PC-3 (cell line): ENCODE results near the gene PEX14. TPM values are rescaled to one million over a fixed set of nuclear protein-coding genes. Genes with fewer than 3 reads are reported as not detected.
A peak's percentile ranks its signal among the peaks of the same experiment; 100 is the strongest.

ENCODE experiments used
- ATAC-seq: fragments of 200-7000 bp; cut with Tn5 transposase; 2 replicates; pipeline ENCODE4 v1.9.1; 2020; ENCODE audit warnings: mild to moderate bottlenecking, moderate library complexity
- BruUV-seq: library from RNA; stranded (reverse); fragments of 400-500 nt; replicated peaks from 2 replicates; lab custom pipeline; 2021; lab: Mats Ljungman, UMichigan
- CTCF ChIA-PET: fragments of 300-600 bp; sonication (Branson Sonifier 250); formaldehyde crosslinking; loops from one replicate; lab custom pipeline; 2022; ENCODE audit warnings: antibody characterized with exemption; lab: Charles Lee
- POLR2A ChIA-PET: fragments of 300-600 bp; sonication (Branson Sonifier 250); formaldehyde crosslinking; loops from one replicate; lab custom pipeline; 2022; ENCODE audit warnings: antibody characterized with exemption; ENCODE audit not compliant: unreplicated experiment; lab: Charles Lee
- DNase-seq: peaks from one replicate; pipeline ENCODE4 v3.0.0-alpha.2; 2015
- H2AFZ ChIP-seq: fragments of 300-600 bp; sonication (generic); 2 replicates; pipeline ENCODE4 v1.6.0; 2016; ENCODE audit warnings: antibody characterized with exemption, low read length
- H3F3A ChIP-seq: fragments of 300-600 bp; sonication (generic); one replicate; pipeline ENCODE4 v1.6.0; 2017; ENCODE audit warnings: antibody characterized with exemption, low read length, control low read depth, mild to moderate bottlenecking; ENCODE audit not compliant: unreplicated experiment
- H3K27ac ChIP-seq: fragments of 300-600 bp; sonication (generic); 2 replicates; pipeline ENCODE4 v1.5.1; 2016; ENCODE audit warnings: mild to moderate bottlenecking, low read length
- H3K27me3 ChIP-seq: fragments of 300-600 bp; sonication (generic); 2 replicates; pipeline ENCODE4 v1.6.1; 2016; ENCODE audit warnings: low read length, mixed read lengths
- H3K36me3 ChIP-seq: fragments of 300-600 bp; sonication (generic); 2 replicates; pipeline ENCODE4 v1.6.1; 2016; ENCODE audit warnings: low read depth, mixed run types, low read length, mixed read lengths
- H3K4me1 ChIP-seq: fragments of 300-600 bp; sonication (generic); 2 replicates; pipeline ENCODE4 v1.5.1; 2016; ENCODE audit warnings: low read length; ENCODE audit not compliant: insufficient read depth
- H3K4me2 ChIP-seq: fragments of 300-600 bp; sonication (generic); 2 replicates; pipeline ENCODE4 v1.6.0; 2016; ENCODE audit warnings: low read length
- H3K4me3 ChIP-seq: fragments of 300-600 bp; sonication (generic); 2 replicates; pipeline ENCODE4 v1.5.1; 2016; ENCODE audit warnings: mild to moderate bottlenecking, low read length, mixed read lengths
- H3K79me2 ChIP-seq: fragments of 300-600 bp; sonication (generic); 2 replicates; pipeline ENCODE4 v1.6.1; 2017; ENCODE audit warnings: low read length, mixed read lengths
- H3K9ac ChIP-seq: fragments of 300-600 bp; sonication (generic); 2 replicates; pipeline ENCODE4 v1.6.0; 2016; ENCODE audit warnings: mild to moderate bottlenecking, low read length
- H3K9me2 ChIP-seq: fragments of 300-600 bp; sonication (generic); replicated peaks from 2 replicates; pipeline ENCODE4 v1.6.1; 2016; ENCODE audit warnings: mixed run types, low read length, mixed read lengths
- H3K9me3 ChIP-seq: fragments of 300-600 bp; sonication (generic); 2 replicates; pipeline ENCODE4 v1.6.1; 2016; ENCODE audit warnings: low read length, mixed read lengths
- H4K20me1 ChIP-seq: fragments of 300-600 bp; sonication (generic); 2 replicates; pipeline ENCODE4 v1.6.1; 2016; ENCODE audit warnings: low read length, mixed read lengths
- EZH2 ChIP-seq: fragments of 300-600 bp; sonication (generic); IDR thresholded peaks from one replicate; pipeline ENCODE4 v1.6.1; 2017; ENCODE audit warnings: antibody characterized with exemption, mild to moderate bottlenecking, low read length; ENCODE audit not compliant: unreplicated experiment
- EZH2phosphoT487 ChIP-seq: fragments of 300-600 bp; sonication (generic); IDR thresholded peaks from 2 replicates; pipeline ENCODE4 v1.6.1; 2018; ENCODE audit warnings: mild to moderate bottlenecking, antibody characterized with exemption, low read length, borderline replicate concordance
- intact Hi-C: fragments of 100-400 bp; cut with micrococcal nuclease; formaldehyde crosslinking; loops from 2 replicates; pipeline ENCODE4 v1.9.0; 2023
- total RNA-seq: library from RNA; depleted of rRNA; stranded (reverse); fragments of >200 nt; gene quantifications from 2 replicates; pipeline ENCODE4 v1.2.3, GENCODE V29; 2014
- TF ChIP-seq, protein P1 (sequence below): fragments of 300-600 bp; sonication (generic); conservative IDR thresholded peaks from 2 replicates; pipeline ENCODE4 v1.5.1; 2017; ENCODE audit warnings: antibody characterized with exemption, low read depth, mild to moderate bottlenecking, low read length

The PEX14 gene
- total RNA-seq, 1 experiment from 2014 or later = 24.9 TPM

DNA sequence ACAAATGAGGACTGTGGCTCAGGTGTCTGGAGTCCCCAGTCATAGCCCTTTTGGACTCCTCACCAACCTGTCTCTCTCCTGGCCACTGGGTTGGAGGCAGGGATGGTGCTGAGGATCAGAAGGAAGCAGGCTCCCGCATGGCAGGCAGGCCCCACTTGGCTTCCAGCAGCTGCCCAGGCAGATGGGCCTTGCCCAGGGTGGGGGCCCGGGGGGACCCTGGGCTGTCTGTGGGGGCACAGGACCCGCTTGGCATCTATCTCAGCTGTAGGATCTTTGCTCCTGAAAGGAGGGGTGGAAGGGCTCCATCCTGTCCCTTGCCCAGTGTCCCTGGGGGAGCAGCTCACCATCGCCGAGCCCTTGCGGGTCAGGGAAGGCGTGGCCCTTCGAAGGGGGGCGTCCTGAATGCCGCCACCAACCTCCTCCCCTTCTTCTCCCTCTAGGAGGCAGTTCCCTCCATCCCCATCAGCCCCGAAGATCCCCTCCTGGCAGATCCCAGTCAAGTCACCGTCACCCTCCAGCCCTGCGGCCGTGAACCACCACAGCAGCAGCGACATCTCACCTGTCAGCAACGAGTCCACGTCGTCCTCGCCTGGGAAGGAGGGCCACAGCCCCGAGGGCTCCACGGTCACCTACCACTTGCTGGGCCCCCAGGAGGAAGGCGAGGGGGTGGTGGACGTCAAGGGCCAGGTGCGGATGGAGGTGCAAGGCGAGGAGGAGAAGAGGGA lies 154.5 kb downstream of the PEX14 start:
- Histone ChIP-seq H4K20me1 (no peaks in the 10 kb centered on the region), H3K4me3 (no peak overlapping the region), H3K79me2 (no peaks in the 10 kb centered on the region), H3K4me1 (peaks cover 2% of the 10 kb centered on the region), H3K27me3 (no peaks in the 10 kb centered on the region), H3K9me3 (no peaks in the 10 kb centered on the region), H2AFZ (no peak overlapping the region), H3K4me2 (no peak overlapping the region), H3K27ac (no peak overlapping the region), H3K9me2 (no peaks in the 10 kb centered on the region), H3K36me3 (no peaks in the 10 kb centered on the region; the same call in 1 of the 2 replicates), H3K9ac (no peak overlapping the region), H3F3A (no peaks in the 10 kb centered on the region)
- intact Hi-C loops = no loop called here
- TF ChIP-seq EZH2phosphoT487 = no peak
- TF ChIP-seq EZH2 = no peak
- TF ChIP-seq, protein P1, sequence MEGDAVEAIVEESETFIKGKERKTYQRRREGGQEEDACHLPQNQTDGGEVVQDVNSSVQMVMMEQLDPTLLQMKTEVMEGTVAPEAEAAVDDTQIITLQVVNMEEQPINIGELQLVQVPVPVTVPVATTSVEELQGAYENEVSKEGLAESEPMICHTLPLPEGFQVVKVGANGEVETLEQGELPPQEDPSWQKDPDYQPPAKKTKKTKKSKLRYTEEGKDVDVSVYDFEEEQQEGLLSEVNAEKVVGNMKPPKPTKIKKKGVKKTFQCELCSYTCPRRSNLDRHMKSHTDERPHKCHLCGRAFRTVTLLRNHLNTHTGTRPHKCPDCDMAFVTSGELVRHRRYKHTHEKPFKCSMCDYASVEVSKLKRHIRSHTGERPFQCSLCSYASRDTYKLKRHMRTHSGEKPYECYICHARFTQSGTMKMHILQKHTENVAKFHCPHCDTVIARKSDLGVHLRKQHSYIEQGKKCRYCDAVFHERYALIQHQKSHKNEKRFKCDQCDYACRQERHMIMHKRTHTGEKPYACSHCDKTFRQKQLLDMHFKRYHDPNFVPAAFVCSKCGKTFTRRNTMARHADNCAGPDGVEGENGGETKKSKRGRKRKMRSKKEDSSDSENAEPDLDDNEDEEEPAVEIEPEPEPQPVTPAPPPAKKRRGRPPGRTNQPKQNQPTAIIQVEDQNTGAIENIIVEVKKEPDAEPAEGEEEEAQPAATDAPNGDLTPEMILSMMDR = no peak
- CTCF ChIA-PET = no interaction called here
- DNase-seq (no peak), ATAC-seq (no peak)
- POLR2A ChIA-PET = no interaction called here
- BruUV-seq = no TSS peak

- Histone ChIP-seq H2AFZ (no peak overlapping the region), H3F3A (no peaks in the 10 kb centered on the region), H3K4me3 (no peak overlapping the region), H3K27me3 (no peaks in the 10 kb centered on the region), H3K36me3 (no peaks in the 10 kb centered on the region; the same call in 1 of the 2 replicates), H3K9me3 (no peaks in the 10 kb centered on the region), H3K27ac (no peak overlapping the region), H3K9ac (no peak overlapping the region), H3K4me2 (no peak overlapping the region), H3K9me2 (no peaks in the 10 kb centered on the region), H4K20me1 (no peaks in the 10 kb centered on the region), H3K4me1 (peaks cover 9% of the 10 kb centered on the region), H3K79me2 (no peaks in the 10 kb centered on the region)
- DNase-seq = no peak
- intact Hi-C loops = no loop called here
- BruUV-seq = no TSS peak
- TF ChIP-seq EZH2phosphoT487 = no peak
- TF ChIP-seq EZH2 = no peak
- TF ChIP-seq, protein P1 = 0 out of 2 replicates have a peak, but pooled peaks have one; percentile 12
- ChIA-PET CTCF (no interaction called here), POLR2A (no interaction called here)
- no peak for ATAC-seq
Observed at GRCh38 chr1:10629816-10630571, 155.2 kb downstream of the PEX14 start.
